SK-N-SH (cell line): Measurements from ENCODE around the gene PSD. TPM values are rescaled to one million over a fixed set of nuclear protein-coding genes. Genes with fewer than 3 reads are reported as not detected.
A peak's percentile ranks its signal among the peaks of the same experiment; 100 is the strongest.

Experiments used
- CTCF ChIA-PET: fragments of 300-600, 350-600 bp; formaldehyde crosslinking; extraction: SDS; loops from one replicate; lab custom pipeline; 2021; lab: Yijun Ruan, JAX
- POLR2A ChIA-PET: fragments of 350-600 bp; sonication (Branson Sonifier 250); formaldehyde crosslinking; extraction: SDS; loops from one replicate; lab custom pipeline; 2020; ENCODE audit warnings: antibody characterized with exemption, inconsistent platforms; lab: Yijun Ruan, JAX
- DNase-seq: peaks from one replicate; pipeline ENCODE4 v3.0.0; 2012
- H2AFZ ChIP-seq: fragments of 200-600 bp; sonication (generic); 2 replicates; pipeline ENCODE4 v1.8.1; 2016; ENCODE audit warnings: antibody characterized with exemption, mild to moderate bottlenecking, low read depth
- H3F3A ChIP-seq: fragments of 200-600 bp; sonication (generic); replicated peaks from 2 replicates; pipeline ENCODE3; 2016; ENCODE audit warnings: antibody characterized with exemption, mild to moderate bottlenecking; ENCODE audit not compliant: insufficient read depth
- H3K27ac ChIP-seq, 2 experiments: fragments of 200-500 bp in 1 of 2; fragments of 200-600 bp in 1 of 2; sonication (Bioruptor generic) in 1 of 2; sonication (generic), shearing (Covaris generic) in 1 of 2; 2 replicates each; pipeline versions ENCODE4 v1.5.1 to v1.6.1; 2014 to 2016; ENCODE audit warnings: low read depth in 2 of 2, inconsistent platforms in 1 of 2, low read length in 1 of 2, mild to moderate bottlenecking in 1 of 2, mixed read lengths in 1 of 2
- H3K27me3 ChIP-seq: fragments of 200-600 bp; sonication (generic), shearing (Covaris generic); 2 replicates; pipeline ENCODE4 v1.6.1; 2016; ENCODE audit warnings: mixed run types; ENCODE audit not compliant: insufficient read depth
- H3K36me3 ChIP-seq, 2 experiments: fragments of 200-500 bp in 1 of 2; fragments of 200-600 bp in 1 of 2; sonication (Bioruptor generic) in 1 of 2; sonication (generic) in 1 of 2; replicated peaks in 1 of 2; 2 replicates each; pipeline versions ENCODE3 to v1.5.1; 2014 to 2016; ENCODE audit warnings: low read length in 1 of 2, mild to moderate bottlenecking in 1 of 2; ENCODE audit not compliant: insufficient read depth in 2 of 2, control insufficient read depth in 1 of 2
- H3K4me1 ChIP-seq, 2 experiments: fragments of 200-500 bp in 1 of 2; fragments of 200-600 bp in 1 of 2; sonication (Bioruptor generic) in 1 of 2; sonication (generic), shearing (Covaris generic) in 1 of 2; 2 replicates each; pipeline versions ENCODE4 v1.5.1 to v1.6.1; 2014 to 2016; ENCODE audit warnings: low read depth in 1 of 2, low read length in 1 of 2, mixed run types in 1 of 2; ENCODE audit not compliant: insufficient read depth in 2 of 2, control insufficient read depth in 1 of 2
- H3K4me2 ChIP-seq: fragments of 200-600 bp; sonication (generic), shearing (Covaris generic); 2 replicates; pipeline ENCODE4 v1.6.1; 2017; ENCODE audit warnings: mixed run types
- H3K4me3 ChIP-seq, 2 experiments: fragments of 200-500 bp in 1 of 2; fragments of 200-600 bp in 1 of 2; sonication (Bioruptor generic) in 1 of 2; sonication (generic), shearing (Covaris generic) in 1 of 2; 2 replicates each; pipeline versions ENCODE4 v1.5.1 to v1.8.1; 2014 to 2016; ENCODE audit warnings: low read depth in 2 of 2, inconsistent platforms in 1 of 2, low read length in 1 of 2, mild to moderate bottlenecking in 1 of 2, mixed read lengths in 1 of 2, moderate library complexity in 1 of 2
- H3K79me2 ChIP-seq: fragments of 200-600 bp; sonication (generic); 2 replicates; pipeline ENCODE4 v1.8.1; 2017; ENCODE audit warnings: mild to moderate bottlenecking; ENCODE audit not compliant: insufficient read depth
- H3K9ac ChIP-seq: fragments of 200-600 bp; sonication (generic); 2 replicates; pipeline ENCODE4 v1.6.1; 2017; ENCODE audit warnings: mixed run types
- H3K9me2 ChIP-seq: fragments of 200-600 bp; sonication (generic); 2 replicates; pipeline ENCODE4 v1.6.1; 2017; ENCODE audit warnings: mixed run types
- H3K9me3 ChIP-seq: fragments of 200-600 bp; sonication (generic); 2 replicates; pipeline ENCODE4 v1.6.1; 2017; ENCODE audit warnings: mixed run types, mild to moderate bottlenecking, moderate library complexity
- H4K20me1 ChIP-seq: fragments of 200-600 bp; sonication (generic); 2 replicates; pipeline ENCODE4 v1.6.1; 2017; ENCODE audit warnings: mild to moderate bottlenecking, mixed run types; ENCODE audit not compliant: insufficient read depth
- EP300 ChIP-seq, 2 experiments: IDR thresholded peaks; 2 replicates each; pipeline versions ENCODE4 v1.4.0 to v1.6.1; 2012; ENCODE audit warnings: borderline replicate concordance in 1 of 2, low read depth in 1 of 2, low read length in 1 of 2
- FOSL2 ChIP-seq: IDR thresholded peaks from 2 replicates; pipeline ENCODE4 v1.4.0; 2012; ENCODE audit warnings: low read depth, mild to moderate bottlenecking, moderate library complexity, borderline replicate concordance
- GABPA ChIP-seq: IDR thresholded peaks from 2 replicates; pipeline ENCODE4 v1.4.0; 2012; ENCODE audit warnings: low read depth, mild to moderate bottlenecking
- JUND ChIP-seq: IDR thresholded peaks from 2 replicates; pipeline ENCODE4 v1.4.0; 2012
- NRF1 ChIP-seq: IDR thresholded peaks from 2 replicates; pipeline ENCODE4 v1.6.1; 2012; ENCODE audit warnings: low read depth, mild to moderate bottlenecking, low read length
- TAF1 ChIP-seq: IDR thresholded peaks from 2 replicates; pipeline ENCODE4 v1.6.1; 2012; ENCODE audit warnings: low read depth, mild to moderate bottlenecking, low read length, moderate library complexity, borderline replicate concordance
- WGBS: methylation state at CpG from one replicate; pipeline ENCODE4 v1.1.6; 2017; ENCODE audit warnings: low lambda C conversion rate; 5-methylcytosine and 5-hydroxymethylcytosine counted together
- polyA plus RNA-seq, 3 experiments: library from polyadenylated mRNA; depleted of rRNA; stranded (reverse); fragments of >200 nt; gene quantifications; 2 replicates each; pipeline ENCODE4 v1.2.3, GENCODE V29; 2012
- TF ChIP-seq, protein P1 (sequence below): IDR thresholded peaks from 2 replicates; pipeline ENCODE4 v1.4.0; 2012; ENCODE audit warnings: low read depth, borderline replicate concordance
- TF ChIP-seq, protein P2 (sequence below): IDR thresholded peaks from 2 replicates; pipeline ENCODE4 v1.4.0; 2012; ENCODE audit warnings: low read depth, borderline replicate concordance
- TF ChIP-seq, protein P3 (sequence below): fragments of 200-600 bp; sonication (generic); IDR thresholded peaks from 2 replicates; pipeline ENCODE4 v1.6.1; 2017; ENCODE audit warnings: antibody characterized with exemption, mild to moderate bottlenecking, moderate library complexity

The PSD gene
- polyA plus RNA-seq, 1 of the 3 experiments (the other 2 are of a cell fraction): 0.97 TPM

DNA sequence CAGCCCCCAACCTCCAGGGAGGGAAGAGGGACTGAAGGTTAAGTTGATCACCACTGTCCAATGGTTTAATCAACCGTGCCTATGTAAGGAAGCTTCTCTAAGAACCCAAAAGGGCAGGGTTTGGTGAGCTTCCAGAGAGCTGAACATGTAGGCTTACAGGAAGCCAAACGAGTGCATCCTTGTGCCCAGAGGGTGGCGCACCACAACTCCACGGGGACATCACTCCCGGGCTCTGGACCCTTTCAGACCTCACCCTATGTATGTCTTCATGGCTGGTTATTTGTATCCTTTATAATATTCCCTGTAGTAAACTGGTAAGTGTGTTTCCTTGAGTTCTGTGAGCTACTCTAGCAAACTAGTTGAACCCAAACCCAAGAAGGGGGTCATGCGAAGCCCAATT lies 34.5 kb downstream of the PSD start:
- POLR2A ChIA-PET: no interaction called here

DNA sequence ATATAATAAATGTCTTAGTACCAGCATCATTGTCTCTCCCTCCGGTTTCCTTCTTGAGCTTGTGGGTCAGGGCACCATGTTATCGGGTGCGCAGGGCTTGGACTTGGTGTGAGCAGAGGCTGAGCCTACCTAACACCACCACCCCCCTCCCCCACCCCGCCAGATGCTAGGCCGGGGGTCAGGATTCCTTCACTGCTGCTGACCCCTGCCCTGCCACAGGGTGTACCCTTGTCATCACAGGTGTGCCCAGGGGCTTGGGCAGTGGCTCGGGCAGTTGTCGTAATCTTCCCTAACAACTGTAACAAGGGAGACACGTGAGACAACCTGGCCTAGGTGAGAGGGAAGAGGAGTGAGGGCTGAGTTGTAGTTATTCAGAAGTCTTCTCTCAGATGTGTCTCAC lies 35.7 kb downstream of the PSD start:
- H2AFZ ChIP-seq: no peak overlapping the region
- H3K9me3 ChIP-seq: no peaks in the 10 kb centered on the region
- H3K4me1 ChIP-seq: no peaks in the 10 kb centered on the region; a peak in 1 of 4 replicates
- no peaks in the 10 kb centered on the region for H3K27me3 ChIP-seq
- H3K9me2 ChIP-seq: no peaks in the 10 kb centered on the region
- H3K79me2 ChIP-seq: no peaks in the 10 kb centered on the region
- H3K4me2 ChIP-seq: no peak overlapping the region
- H4K20me1 ChIP-seq: no peaks in the 10 kb centered on the region
- no peak overlapping the region for H3K9ac ChIP-seq
- no peak overlapping the region for H3K27ac ChIP-seq
- WGBS: 95% methylated on average over 6 of the region's 8 CpGs
- TF ChIP-seq GABPA (no peak), FOSL2 (no peak), JUND (no peak), NRF1 (no peak), TAF1 (no peak)
- TF ChIP-seq, protein P1, sequence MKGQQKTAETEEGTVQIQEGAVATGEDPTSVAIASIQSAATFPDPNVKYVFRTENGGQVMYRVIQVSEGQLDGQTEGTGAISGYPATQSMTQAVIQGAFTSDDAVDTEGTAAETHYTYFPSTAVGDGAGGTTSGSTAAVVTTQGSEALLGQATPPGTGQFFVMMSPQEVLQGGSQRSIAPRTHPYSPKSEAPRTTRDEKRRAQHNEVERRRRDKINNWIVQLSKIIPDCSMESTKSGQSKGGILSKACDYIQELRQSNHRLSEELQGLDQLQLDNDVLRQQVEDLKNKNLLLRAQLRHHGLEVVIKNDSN: no peak
- TF ChIP-seq, protein P2, sequence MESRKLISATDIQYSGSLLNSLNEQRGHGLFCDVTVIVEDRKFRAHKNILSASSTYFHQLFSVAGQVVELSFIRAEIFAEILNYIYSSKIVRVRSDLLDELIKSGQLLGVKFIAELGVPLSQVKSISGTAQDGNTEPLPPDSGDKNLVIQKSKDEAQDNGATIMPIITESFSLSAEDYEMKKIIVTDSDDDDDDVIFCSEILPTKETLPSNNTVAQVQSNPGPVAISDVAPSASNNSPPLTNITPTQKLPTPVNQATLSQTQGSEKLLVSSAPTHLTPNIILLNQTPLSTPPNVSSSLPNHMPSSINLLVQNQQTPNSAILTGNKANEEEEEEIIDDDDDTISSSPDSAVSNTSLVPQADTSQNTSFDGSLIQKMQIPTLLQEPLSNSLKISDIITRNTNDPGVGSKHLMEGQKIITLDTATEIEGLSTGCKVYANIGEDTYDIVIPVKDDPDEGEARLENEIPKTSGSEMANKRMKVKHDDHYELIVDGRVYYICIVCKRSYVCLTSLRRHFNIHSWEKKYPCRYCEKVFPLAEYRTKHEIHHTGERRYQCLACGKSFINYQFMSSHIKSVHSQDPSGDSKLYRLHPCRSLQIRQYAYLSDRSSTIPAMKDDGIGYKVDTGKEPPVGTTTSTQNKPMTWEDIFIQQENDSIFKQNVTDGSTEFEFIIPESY: no peak
- TF ChIP-seq, protein P3, sequence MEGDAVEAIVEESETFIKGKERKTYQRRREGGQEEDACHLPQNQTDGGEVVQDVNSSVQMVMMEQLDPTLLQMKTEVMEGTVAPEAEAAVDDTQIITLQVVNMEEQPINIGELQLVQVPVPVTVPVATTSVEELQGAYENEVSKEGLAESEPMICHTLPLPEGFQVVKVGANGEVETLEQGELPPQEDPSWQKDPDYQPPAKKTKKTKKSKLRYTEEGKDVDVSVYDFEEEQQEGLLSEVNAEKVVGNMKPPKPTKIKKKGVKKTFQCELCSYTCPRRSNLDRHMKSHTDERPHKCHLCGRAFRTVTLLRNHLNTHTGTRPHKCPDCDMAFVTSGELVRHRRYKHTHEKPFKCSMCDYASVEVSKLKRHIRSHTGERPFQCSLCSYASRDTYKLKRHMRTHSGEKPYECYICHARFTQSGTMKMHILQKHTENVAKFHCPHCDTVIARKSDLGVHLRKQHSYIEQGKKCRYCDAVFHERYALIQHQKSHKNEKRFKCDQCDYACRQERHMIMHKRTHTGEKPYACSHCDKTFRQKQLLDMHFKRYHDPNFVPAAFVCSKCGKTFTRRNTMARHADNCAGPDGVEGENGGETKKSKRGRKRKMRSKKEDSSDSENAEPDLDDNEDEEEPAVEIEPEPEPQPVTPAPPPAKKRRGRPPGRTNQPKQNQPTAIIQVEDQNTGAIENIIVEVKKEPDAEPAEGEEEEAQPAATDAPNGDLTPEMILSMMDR: no peak
- H3F3A ChIP-seq: no peaks in the 10 kb centered on the region
- no peak overlapping the region for H3K4me3 ChIP-seq
- no peak for DNase-seq
- POLR2A ChIA-PET: no interaction called here
- H3K36me3 ChIP-seq: peaks cover 0 to 28% of the 10 kb centered on the region in 2 experiments
- CTCF ChIA-PET: interaction anchor here (0.7 to 9.2 kb wide), 7 partner anchors 10 to 153 kb away, joined by 3 to 77 read pairs (median 3); no protein-coding TSS in a partner anchor

More for the DNA sequence above, 34.5 kb downstream of the PSD start:
- Histone ChIP-seq H3K36me3 (peaks cover 0 to 26% of the 10 kb centered on the region in 2 experiments), H3K4me2 (no peak overlapping the region), H3K79me2 (no peaks in the 10 kb centered on the region), H3K4me1 (no peaks in the 10 kb centered on the region; a peak in 1 of 4 replicates), H3K9me2 (no peaks in the 10 kb centered on the region), H3K4me3 (no peak overlapping the region), H3K27me3 (no peaks in the 10 kb centered on the region), H3K9me3 (no peaks in the 10 kb centered on the region), H4K20me1 (no peaks in the 10 kb centered on the region), H2AFZ (no peak overlapping the region), H3K9ac (no peak overlapping the region), H3K27ac (no peak overlapping the region), H3F3A (no peaks in the 10 kb centered on the region)
- no peak for DNase-seq
- 87% methylated on average over 6 of the region's 6 CpGs for WGBS
- TF ChIP-seq, protein P3: peak; percentile 18; the same call in 1 of the 2 replicates
- TF ChIP-seq EP300 (IDR thresholded peaks at IDR 0.05; ENCODE audit: borderline replicate concordance in 1 of 2, low read depth in 1 of 2, low read length in 1 of 2): no peak
- CTCF ChIA-PET: interaction anchor here (1.4 to 9.2 kb wide), 10 partner anchors 10 to 215 kb away, joined by 3 to 77 read pairs (median 12); partner anchors contain the start of gene FBXL15
